H7 (cell line): Measurements from ENCODE around the gene FAM114A2. TPM values are rescaled to one million over a fixed set of nuclear protein-coding genes. Genes with fewer than 3 reads are reported as not detected.

ENCODE experiments used
- DNase-seq: peaks from one replicate; pipeline ENCODE4 v3.0.0; 2012
- H3K27me3 ChIP-seq: 2 replicates; pipeline ENCODE4 v1.6.0; 2011; ENCODE audit warnings: mild to moderate bottlenecking, low read length; ENCODE audit not compliant: control insufficient read depth, insufficient read depth
- H3K36me3 ChIP-seq: replicated peaks from 2 replicates; pipeline ENCODE4 v1.5.1; 2011; ENCODE audit warnings: low read length; ENCODE audit not compliant: control insufficient read depth, insufficient read depth
- H3K4me3 ChIP-seq: 2 replicates; pipeline ENCODE4 v1.5.1; 2011; ENCODE audit warnings: low read depth, mild to moderate bottlenecking, control low read depth, low read length, moderate library complexity; ENCODE audit not compliant: insufficient read depth
- total RNA-seq: library from RNA; depleted of rRNA; stranded (reverse); fragments of >200 nt; shearing (Covaris generic); gene quantifications from 2 replicates; pipeline ENCODE4 v1.2.3, GENCODE V29; 2014

Gene FAM114A2
- total RNA-seq, 1 experiment from 2014 or later: 6.1 TPM

DNA sequence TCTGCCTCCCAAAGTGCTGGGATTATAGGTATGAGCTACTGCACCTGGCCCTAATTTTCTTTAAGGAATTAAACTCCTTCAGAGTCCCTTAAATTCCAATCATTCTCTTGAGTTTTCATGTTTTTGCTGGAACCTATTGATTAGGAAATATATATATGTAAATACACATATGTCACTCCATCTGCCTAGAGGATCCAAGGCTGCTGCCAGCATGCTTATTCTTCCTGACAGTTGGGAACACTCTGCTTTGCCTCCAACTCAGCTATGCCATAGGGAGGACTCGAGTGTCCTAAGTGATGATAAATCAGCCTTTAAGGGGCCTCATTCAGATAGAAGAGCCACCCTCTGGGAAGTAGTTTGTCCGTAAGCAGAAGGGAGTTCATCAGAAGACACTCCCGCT lies 21.9 kb upstream of the FAM114A2 start:
- H3K4me3 ChIP-seq: no peak overlapping the region
- H3K27me3 ChIP-seq: no peaks in the 10 kb centered on the region
- no peaks in the 10 kb centered on the region for H3K36me3 ChIP-seq
- no peak for DNase-seq

DNA sequence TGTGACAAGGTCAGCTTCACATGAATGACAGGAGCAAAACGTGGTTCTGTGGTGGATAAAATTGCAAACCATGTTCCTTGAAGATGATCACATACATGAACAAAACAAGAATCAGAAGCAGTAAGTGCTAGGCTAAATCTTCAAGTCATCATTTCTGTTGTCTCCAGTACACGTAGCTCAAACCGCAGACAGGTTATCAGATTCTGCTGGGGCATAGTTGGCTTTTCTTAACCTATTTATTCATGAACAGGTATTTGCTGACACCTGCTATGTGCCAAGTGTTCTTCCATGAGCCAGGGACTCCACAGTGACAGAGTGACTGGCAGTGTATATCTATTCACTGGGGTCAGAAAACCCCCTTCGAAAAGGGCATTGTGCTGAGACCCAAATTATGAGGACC lies 20.9 kb upstream of the FAM114A2 start:
- no peak overlapping the region for H3K4me3 ChIP-seq
- H3K36me3 ChIP-seq: no peaks in the 10 kb centered on the region
- no peak for DNase-seq
- H3K27me3 ChIP-seq: no peaks in the 10 kb centered on the region

DNA sequence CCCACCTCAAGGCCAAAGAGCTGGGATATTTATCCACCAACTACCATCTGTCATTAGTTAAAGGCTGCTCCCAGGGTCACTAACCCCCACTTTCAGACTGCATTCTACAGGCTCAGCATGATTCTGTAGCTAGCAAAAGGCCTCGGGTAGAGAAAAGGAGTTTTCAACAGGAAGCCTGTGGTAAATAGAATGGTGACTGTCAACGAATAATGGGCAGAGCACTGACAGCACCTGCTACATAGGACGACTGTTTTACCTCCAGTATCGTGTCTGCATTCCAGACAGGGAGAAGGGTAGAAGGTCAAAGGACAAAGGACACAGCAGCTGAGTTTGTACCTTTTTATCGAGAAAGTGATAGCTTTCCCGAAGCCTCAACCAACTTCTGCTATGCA lies 20.3 kb upstream of the FAM114A2 start:
- peak; percentile 16 for DNase-seq
- H3K36me3 ChIP-seq: no peaks in the 10 kb centered on the region
- H3K4me3 ChIP-seq: no peak overlapping the region
- no peaks in the 10 kb centered on the region for H3K27me3 ChIP-seq

DNA sequence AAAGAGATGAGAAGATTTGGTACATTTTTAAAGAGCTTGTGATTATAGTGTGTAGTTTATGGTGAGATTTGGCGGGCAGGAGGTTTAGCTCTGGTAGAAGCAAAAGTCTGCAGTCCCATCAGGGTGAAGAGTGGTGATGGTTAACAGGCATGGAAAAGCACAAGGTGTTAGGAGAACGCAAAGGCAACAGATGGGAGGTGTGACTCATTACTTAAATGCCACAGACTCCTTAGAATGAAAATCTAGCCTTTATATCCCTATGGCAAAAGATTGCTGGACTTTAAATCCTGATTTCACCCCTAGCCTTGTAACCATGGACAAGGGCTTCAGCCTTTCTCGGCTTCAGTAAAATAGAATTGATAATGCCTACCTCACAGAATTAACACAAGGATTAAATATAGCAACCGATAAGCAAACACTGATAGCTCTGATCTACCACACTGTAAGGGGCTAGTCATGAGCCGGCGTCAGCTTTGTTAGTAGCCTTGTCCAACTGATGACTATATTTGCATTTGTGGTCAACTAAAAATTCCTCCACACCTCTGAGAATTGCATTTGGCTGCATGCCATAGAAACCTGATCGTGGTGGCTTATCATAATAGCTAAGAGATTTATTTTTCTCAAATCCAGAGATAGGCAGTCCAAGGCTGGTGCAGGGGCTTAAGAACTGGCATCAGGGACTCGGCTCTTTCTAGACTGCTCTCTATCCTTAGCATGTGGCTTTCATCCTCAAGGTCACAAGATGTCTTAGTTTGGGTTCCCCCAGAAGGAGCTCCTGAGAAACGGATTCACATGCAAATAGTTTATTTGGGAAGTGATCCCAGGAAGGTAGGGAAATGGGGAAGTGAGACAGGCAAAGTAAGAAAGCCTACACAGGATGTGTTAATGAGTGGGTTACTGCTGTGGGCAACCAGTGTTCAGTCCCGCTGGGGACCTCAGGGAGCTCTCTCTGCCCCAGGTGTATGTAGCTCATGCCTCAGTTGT lies 19.6 kb upstream of the FAM114A2 start:
- H3K36me3 ChIP-seq: no peaks in the 10 kb centered on the region
- no peak for DNase-seq
- H3K4me3 ChIP-seq: no peak overlapping the region
- no peaks in the 10 kb centered on the region for H3K27me3 ChIP-seq

DNA sequence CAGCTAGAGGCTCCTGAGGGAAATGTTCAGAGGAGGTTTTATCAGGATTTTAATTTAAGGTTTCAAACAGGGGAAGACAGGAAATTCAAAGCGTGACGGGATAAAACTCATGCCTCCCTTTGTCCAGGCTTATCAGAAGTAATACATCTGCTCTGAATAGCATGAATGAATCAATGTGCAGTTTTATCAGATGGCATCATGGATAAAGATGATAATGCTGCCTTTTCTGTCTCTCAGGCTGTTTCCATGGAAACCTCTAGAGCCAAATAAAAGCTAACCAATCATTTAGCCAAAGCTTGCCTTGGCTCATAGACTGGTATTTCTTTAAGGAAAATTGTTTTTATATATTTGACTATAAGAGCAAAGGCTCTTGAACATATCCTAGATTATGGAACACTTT lies 16.5 kb upstream of the FAM114A2 start:
- Histone ChIP-seq H3K4me3 (no peak overlapping the region), H3K27me3 (no peaks in the 10 kb centered on the region), H3K36me3 (no peaks in the 10 kb centered on the region)
- no peak for DNase-seq

DNA sequence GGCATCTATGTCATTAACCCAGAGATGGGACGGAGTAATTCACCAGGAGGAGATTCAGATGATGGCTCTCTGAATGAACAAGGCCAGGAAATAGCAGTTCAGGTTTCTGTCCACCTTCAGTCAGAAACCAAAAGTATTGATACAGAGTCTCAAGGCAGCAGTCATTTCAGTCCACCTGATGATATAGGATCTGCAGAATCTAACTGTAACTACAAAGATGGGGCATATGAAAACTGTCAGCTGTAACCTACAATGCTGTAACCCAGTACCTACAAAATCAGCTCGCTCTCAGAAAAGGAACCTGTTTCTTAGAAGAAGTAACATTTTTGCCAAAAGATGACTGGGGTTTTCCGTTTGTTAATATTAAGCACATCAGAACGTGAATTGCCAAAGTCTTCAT lies 14.8 kb upstream of the FAM114A2 start:
- DNase-seq: no peak
- H3K36me3 ChIP-seq: no peaks in the 10 kb centered on the region
- H3K4me3 ChIP-seq: no peak overlapping the region
- no peaks in the 10 kb centered on the region for H3K27me3 ChIP-seq

DNA sequence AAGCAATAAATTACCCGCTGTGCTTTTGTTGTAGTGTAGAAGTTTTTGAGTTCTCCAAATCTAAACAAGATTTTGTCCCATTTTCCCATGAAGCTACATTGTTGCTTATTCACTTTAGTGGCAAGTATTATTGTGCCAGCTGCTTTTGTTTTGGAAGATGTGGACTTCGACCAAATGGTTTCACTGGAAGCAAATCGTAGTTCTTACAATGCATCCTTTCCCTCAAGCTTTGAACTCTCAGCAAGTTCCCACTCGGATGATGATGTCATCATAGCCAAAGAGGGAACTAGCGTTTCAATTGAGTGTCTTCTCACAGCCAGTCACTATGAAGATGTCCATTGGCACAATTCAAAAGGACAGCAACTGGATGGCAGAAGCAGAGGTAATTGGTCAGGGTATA lies 10.9 kb upstream of the FAM114A2 start:
- H3K36me3 ChIP-seq: no peaks in the 10 kb centered on the region
- DNase-seq: no peak

DNA sequence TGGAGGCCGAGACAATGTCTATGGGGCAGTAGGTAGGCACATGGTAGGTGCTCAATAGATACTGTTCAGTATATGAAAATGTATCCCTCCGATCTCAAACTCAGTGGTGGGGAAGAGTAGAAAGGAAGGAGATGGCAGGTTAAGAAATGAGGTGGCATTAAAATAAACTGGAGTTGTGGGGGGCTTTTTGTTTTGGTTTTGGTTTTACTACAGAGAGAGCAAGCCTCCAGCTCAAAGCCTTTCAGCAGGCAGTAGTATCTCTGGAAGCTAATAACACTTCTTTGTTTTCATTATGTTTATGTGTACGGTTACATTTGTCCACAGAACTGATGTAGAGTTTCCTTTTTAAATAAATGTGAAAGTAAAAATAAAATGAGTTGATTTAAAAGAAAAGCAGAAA lies 8.6 kb upstream of the FAM114A2 start:
- Histone ChIP-seq H3K4me3 (no peak overlapping the region), H3K36me3 (no peaks in the 10 kb centered on the region), H3K27me3 (no peaks in the 10 kb centered on the region)
- no peak for DNase-seq

More for the DNA sequence above, 10.9 kb upstream of the FAM114A2 start:
- H3K4me3 ChIP-seq: no peak overlapping the region
- H3K27me3 ChIP-seq: no peaks in the 10 kb centered on the region

DNA sequence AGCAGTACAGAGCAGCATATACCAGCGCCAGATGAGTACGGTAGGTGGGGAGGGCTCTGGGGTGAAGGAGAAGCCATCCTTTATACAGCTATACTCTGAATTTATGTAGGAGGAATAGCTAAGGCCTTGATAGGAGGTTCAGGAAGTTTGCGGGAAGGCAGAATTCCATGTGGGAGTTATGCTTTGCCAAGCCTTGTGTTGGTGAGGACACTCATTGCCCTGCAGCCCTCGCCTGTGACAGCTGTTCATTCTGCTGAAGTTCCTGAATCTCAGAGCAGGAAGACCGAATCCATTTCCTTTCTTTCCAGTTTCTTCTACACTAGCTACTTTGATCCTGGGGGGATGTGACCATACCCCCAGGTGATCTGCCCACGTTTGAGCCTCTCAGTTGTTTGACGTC lies 7.8 kb upstream of the FAM114A2 start:
- no peak for DNase-seq
- no peaks in the 10 kb centered on the region for H3K27me3 ChIP-seq
- no peaks in the 10 kb centered on the region for H3K36me3 ChIP-seq
- H3K4me3 ChIP-seq: no peak overlapping the region

DNA sequence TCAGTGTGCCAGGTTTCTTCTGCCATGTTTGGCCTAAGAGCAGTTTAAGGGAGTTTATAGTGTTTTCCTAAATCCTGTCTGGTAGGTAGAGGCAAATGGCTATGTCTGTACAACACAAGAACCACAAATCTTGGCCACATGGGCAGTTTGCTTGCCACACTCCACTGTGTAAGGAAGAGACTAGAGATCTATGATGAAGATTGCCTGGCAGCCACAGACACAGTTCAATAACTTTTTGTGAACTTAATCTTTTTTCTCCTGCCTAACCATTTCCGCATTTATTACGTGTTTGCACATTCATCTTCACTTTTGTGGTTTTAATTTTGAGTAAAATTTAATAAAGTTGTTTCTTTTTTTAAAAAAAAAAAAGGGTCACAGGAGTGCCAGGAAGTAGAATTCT lies 5.9 kb upstream of the FAM114A2 start:
- H3K36me3 ChIP-seq: no peaks in the 10 kb centered on the region
- H3K4me3 ChIP-seq: no peak overlapping the region
- H3K27me3 ChIP-seq: no peaks in the 10 kb centered on the region
- no peak for DNase-seq

DNA sequence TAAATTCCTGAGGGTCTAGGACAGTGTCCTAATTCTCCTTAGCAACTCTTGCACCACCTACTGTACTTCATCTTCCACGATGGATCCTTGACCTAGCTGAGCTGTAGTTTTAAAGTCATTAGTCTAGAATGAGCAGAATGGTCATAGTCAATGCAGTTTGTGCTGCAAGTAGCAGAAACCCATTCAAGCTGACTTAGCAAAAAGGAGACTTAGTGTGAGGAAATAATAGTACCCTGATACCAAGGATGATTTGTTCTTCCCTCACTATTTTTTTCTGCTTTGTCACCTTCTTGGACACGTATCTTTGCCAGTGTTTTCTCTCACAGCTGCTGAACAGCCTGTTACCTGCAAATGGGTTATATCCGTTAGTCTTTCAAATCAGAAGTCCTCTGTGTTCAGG lies 5.4 kb upstream of the FAM114A2 start:
- no peak for DNase-seq
- Histone ChIP-seq H3K4me3 (no peak overlapping the region), H3K27me3 (no peaks in the 10 kb centered on the region), H3K36me3 (no peaks in the 10 kb centered on the region)

DNA sequence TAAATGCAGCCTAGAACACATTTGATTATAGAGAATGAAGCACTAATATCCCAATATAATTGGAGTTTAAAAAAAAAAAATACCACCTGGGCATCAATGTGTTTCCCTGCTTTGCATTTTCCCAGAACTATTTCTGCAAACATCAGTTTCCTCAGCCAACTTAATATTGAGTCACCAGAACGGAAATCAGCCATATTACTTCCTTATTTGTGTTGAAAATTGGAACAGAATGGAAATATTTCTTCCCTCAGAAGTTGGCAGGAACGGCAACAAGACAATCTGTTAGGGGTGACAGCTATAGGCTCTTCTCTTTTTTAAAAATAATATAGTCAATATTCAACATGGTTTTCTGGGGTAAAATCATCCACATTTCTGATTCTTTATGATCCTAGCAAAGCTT lies 4.1 kb upstream of the FAM114A2 start:
- Histone ChIP-seq H3K4me3 (no peak overlapping the region), H3K36me3 (no peaks in the 10 kb centered on the region), H3K27me3 (no peaks in the 10 kb centered on the region)
- DNase-seq: no peak

DNA sequence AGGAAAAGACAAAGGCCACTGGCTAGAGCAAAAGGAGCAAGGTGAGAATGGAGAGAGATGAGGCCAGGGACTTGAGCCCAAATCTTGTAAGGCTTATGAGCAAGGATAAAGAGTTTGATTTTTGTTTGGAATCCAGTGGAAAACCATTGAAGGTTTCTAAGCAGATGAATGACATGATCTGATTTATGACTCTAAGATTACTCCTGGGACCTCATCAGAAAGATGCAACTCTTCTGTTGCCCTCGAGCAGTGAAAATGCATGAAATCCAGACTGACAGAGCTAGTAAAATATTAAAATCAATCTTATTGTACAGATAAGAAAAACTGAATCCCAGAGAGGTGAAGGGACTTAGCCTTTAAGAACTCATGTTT lies 734 bp upstream of the FAM114A2 start:
- DNase-seq: no peak
- Histone ChIP-seq H3K36me3 (no peaks in the 10 kb centered on the region), H3K27me3 (no peaks in the 10 kb centered on the region), H3K4me3 (peak overlapping the region; percentile 87)

DNA sequence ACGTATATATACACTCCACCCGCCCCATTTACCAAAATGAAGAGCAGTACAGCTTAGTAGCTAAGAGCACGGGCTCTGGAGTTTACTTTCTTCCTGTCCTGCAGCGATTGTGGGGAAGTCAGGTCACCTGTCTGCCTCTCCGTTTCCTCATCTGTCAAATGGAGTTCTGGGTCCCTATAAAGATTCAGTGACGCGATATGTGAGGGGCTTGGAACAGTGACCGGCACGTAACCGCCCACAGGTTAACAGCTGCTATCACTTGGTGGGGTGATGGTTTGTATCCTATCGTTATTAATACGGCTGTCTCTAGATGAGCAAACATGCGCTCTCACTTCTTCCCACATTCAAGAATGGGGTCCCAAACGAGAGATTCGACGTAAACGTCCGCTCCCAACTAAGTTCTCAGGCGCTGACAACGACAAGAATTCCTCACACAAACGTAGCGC lies 426 bp downstream of the FAM114A2 start:
- Histone ChIP-seq H3K27me3 (no peaks in the 10 kb centered on the region), H3K36me3 (no peaks in the 10 kb centered on the region), H3K4me3 (peak overlapping the region; percentile 87)
- no peak for DNase-seq

DNA sequence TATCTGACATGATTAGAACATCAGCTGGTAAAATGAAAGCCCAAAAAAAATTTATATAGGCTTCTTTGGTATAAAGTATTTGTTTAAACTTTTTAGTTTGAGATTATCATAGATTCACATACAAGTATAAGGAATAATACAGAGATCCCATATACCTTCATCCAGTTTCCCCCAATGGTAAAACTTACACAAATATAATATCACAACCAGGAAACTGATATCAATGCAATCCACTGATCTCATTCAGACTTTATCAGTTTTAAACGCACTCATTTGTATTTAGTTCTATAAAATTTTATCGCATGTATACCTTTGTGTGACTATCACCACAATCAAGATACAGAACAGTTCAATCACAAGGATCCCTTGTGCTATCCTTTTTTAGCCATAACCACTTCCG lies 3.8 kb downstream of the FAM114A2 start:
- DNase-seq: no peak
- Histone ChIP-seq H3K27me3 (no peaks in the 10 kb centered on the region), H3K4me3 (no peak overlapping the region), H3K36me3 (no peaks in the 10 kb centered on the region)
